GM21723 (cell line): ENCODE results near the gene KCNN1.

ENCODE experiments used
- ATAC-seq: cut with Tn5 transposase; IDR thresholded peaks from one replicate; pipeline ENCODE4 v1.9.1; 2021; ENCODE audit warnings: mild to moderate bottlenecking, moderate library complexity; ENCODE audit not compliant: unreplicated experiment

Gene KCNN1

DNA sequence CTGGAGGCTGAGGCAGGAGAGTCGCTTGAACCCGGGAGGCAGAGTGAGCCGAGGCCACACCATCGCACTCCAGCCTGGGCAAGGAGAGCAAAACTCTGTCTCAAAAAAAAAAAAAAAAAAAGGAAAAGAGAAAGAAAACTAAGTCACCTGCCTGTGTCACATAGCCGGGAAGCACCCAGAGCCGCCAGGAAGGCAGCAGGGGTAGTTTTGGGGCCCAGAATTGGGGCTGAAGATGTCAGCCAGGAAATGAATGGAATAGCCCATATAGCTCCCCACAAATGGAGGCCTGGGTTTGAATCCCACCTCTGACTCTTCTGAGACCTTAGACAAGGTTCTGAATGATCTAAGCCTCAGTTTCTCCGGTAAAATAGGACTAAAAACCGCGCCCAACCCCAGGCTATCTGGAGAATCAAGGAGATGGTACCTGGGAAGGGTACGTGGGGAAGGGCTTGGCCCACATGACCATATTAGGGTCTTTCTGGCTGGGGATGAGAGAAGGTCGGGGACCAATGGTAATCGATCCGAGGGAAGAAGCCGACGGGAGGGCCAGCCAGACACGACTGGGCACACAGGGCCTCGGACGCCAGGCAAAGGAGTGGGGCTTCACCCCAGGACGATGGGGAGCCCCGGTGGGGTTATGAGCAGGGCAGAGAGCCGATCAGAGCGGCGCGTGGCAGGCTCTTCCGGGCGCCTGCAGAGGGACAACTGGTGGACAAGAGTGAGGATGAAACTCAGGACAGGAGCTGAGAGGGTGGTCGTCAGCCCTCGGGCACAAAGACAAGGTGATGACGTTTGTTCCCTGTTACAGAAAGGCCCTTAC, 19.7 kb upstream of the KCNN1 start:
- peak; percentile 22 for ATAC-seq

DNA sequence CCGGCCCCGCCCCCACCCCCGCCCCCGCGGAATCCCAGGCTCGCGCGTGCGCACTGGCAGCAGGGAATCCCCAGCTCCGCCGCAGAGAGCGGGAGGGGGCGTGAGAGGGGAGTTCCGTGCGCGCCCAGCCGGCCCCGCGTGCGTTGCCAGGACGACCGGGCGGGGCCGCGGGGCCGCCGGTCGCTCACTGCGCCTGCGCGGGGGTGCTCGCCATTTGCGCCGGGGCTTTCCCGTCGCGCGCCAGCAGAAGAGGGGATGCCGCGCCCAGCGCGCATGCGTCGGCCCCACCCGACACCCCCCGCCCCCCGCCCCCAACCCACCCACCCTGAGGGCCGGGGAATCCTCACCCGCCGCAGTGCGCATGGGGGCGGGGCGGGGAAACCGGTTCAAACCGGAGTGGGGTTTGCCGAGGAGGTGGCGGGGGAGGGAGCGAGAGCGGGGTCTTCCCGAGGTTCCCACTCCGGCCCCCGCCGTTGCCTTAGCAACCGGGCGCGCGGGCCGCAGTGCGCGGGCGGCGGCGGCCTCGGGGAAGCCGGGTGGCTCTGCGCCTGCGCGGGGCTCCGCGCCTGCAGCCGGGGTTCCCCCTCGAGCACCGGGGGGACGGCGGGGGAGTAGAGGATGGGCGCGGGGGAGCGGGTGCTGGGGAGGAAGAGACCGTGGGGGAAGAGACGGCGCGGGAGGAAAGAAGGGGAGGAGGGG, 18.9 kb upstream of the KCNN1 start:
- ATAC-seq, result peak; percentile 36

DNA sequence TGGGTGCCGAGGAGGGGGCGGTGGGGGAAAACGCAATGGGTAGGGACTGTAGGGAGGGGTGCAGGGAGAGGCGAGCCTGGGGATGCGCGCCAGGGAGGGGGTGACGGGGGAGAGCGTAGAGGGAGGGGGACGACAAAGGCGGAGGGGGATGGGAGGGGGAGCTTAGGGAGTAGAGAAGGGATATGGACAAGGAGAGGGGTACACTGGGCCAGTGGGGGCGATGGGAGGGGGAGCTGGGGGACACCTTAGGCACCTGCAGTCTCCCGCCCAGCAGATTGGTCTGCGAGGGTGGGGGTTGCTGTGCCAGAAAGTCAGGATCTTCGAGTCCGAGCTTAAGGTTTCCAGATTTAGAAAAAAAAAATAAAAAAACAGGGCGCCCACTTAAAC, 18.4 kb upstream of the KCNN1 start:
- no peak for ATAC-seq

DNA sequence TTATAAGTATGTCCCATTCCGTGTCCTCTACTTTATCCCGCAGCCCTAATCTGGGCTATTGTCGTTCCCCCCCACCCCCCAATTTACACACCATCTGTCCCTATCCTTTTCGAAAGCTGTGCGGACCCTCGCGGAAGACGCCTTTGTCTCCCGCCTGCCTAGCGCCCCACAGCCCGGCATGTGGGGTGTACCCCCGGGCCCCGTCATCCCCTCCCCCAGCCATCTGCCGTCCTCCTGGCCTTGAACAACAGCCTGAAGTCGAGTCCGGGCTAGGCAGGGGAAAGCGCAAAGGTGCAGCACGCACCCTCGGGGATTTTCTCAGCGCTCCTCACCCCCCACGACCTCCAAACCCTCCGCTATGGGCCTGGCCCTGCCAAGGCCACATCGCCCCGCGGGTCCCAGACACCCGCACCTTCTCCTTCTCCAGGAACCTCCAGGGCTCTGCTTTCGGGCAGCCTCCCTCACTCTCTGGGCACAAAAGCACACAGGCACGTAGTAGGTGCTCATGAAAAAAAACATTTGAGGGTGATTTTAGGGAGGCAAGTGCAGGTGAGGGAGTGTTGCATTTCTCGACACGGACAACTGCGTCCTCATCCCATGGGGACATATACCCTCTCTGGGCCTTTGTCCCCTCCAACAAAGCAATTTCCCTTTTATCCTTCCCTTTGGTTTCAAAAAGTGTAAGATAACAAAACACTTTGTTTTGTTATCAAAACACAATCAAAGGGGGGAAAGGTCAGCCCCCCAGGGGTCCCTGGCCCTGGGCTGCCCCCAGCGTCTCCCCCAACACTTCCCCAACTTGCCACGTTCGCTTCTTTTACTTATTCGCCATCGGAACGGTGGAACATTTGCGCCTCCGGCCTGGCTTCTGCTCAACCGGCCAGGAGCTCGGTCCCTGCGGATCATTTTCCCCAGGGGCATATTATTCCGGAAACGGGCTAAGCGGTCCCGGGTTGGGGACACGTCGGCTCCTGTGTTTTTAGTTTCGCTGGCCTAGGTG, 17.7 kb upstream of the KCNN1 start:
- no peak for ATAC-seq

DNA sequence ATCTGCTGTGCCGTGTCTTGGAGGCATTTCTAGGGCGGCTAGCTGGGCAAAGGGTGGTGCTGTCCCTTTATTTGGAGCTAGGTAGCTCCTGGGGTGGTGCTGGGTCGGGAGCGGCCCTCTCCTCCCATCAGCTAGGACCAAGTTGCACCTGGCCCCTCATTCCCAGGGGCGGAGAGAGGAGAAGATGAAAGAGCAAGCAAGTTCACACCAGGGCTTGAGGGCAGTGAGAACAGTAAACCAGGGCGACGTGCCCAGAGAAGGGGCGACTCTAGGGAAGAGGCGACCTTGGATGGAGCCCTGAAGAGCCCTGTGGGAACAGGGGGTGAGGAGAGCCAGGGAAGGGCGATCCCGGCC, 17.0 kb upstream of the KCNN1 start:
- ATAC-seq, result no peak

DNA sequence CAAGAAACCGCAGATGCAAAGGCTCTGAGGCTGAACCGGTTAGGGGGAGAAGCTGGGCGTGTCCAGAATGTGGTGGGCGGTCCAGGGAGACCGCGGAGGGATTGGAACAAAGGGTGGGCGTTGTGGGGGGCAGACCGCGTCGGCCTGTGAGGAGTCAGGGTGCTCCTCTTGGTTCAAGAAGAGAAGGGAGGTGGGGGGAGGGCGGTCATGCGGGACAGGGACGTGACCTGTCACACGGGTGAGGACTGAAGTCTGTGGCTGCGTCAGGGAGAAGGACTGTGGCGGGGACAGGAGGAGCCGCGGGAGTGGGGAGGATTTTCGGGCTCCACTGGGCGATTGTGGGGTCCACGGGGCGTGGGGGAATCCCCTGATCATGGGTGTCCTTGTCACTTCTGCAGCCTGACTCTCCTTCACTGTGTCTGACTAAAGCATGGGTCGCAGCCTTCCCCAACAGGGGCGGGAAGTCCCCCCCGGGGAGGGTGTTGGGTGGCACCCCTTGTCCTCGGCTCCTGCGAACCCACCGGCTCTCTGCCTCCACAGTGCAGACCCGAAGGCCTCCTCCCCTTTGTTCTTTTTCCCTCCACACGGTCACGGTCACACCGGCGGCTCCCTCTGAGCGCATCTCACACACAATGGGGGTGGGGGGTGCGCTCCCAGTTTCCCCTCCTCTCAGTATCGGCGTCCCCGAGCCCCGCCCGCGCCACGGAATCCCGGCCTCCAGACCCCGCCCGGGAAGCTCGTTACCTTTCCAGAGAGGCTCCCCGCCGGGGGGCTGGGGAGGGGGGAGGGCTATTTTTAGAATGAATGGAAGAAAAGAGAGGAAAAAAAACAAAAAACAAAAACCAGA, 16.4 kb upstream of the KCNN1 start:
- no peak for ATAC-seq

DNA sequence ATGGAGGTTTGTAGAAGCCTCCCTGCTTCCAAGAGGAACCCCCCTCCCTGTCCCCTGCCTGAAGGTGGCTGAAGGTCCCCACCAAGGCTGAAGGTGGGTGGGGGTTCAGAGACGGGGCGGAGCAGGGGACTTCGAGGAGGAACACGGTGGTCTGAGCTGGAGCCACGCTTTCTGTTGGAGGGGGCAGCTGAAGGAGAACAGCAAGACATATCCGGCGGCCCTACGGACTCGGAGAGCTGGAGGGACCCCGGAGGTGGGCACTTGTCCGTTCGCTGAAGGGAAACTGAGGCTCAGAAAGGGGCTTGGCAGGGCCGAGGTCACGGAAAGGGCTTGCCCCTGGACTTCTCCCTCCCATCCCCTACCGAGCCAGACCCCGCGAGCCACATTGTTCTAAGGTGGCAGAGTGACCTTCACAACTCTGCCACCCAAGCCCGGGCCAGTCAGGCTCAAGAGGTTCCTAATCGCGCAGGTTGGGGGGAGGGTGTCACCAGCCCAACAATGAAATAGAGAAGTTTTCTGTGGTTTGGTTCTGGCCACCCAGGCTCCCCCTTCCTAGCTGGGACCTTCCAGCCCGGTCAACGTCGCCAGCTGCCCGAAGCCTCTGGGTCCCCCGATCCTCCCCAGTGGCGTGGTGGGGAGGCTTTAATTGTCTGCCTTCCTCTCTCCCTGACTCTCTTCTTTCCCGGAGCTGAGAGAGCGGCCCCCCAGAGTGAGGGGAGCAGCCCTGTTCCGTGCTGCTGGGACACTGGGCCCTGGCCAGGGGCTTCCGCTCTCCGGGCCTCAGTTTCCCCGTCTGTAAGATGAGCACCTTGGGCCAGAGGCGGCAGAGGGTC, 15.5 kb upstream of the KCNN1 start:
- no peak for ATAC-seq

DNA sequence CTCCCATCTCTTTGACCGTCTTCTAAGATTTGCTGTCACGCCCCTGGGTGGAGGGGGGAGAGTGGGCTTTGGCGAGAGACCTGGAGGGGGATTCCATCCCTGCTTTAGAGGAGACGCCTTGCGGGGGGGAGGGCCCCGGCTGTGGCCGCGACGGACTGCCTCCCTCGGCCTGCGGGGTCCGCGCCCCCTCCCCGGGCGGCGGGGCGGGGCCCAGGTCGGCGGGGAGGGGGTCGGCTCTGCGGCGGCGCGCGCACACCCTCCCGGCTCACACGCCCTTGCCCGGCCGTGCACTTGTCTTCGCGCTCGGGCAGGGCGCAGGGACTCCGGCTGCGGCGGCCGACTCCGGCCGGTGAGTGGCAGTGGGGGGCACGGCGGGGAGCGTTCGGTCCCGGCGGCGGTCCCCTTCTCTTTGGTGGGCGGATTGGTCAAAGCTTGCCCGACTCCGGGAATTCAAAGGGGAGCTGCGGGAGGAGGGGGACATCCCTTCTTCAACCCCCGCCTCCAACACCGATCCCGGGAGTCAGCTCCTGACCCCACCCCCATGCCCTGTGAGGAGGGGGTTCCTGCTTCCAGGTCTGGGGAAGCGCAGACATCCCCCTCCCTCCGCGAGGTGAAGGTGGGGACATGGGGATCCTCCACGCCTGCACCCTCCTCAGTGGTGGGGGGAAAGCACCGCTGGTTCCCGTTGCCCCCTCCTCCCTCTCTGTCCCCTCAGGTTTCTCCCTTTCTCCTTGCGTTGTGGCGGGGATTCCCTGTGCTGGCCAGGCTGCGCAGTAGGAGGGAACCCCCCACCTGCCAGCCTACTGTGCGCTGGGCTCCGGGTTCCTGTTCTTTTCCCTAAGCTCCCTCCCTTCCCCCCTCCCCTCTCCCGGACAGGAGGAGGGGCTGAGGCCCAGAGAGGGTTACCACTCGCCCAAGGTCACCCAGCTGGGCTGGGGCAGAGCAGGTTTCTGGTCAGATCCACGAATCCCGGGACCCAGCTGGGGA, 14.6 kb upstream of the KCNN1 start:
- no peak for ATAC-seq

DNA sequence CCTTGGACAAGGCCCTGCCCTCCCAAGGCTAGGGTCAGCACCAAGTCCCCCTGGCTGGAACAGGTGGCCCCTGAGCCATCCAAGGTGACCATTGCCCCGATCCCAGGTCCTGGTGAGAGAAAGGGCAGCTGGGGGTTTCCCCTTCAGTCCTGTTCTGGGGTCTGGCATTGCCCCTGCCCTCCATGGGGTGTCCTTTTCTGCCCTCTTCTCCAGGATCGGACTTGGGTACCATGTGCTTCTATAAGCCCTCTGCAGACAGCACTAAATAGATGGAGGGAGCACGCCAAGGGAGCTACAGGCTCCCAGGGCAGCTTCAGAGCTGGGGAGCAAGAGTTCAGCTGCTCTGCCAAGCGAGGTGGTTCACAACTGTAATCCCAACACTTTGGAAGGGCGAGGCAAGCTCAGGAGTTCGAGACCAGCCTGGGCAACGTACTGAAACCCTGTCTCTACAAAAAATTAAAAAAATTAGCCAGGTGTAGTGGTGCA, 13.5 kb upstream of the KCNN1 start:
- no peak for ATAC-seq

DNA sequence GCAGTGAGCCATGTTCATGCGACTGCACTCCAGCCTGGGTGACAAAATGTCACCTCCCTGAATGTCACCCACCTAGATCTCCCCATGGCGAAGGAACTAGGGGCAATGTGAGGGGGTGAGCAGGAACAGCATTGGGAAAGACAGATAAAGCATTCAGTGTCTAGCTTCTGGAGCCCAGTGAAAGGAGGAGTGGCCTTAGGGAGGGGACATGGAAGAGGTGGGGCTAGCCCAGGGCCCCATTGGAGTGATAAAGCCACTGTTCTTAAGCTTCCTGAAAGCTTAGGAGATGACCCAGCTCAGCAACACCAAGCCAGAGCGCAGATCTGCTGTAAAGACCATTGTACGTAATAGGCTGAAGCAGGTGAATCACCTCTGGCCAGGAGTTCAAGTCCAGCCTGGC, 13.0 kb upstream of the KCNN1 start:
- no peak for ATAC-seq

DNA sequence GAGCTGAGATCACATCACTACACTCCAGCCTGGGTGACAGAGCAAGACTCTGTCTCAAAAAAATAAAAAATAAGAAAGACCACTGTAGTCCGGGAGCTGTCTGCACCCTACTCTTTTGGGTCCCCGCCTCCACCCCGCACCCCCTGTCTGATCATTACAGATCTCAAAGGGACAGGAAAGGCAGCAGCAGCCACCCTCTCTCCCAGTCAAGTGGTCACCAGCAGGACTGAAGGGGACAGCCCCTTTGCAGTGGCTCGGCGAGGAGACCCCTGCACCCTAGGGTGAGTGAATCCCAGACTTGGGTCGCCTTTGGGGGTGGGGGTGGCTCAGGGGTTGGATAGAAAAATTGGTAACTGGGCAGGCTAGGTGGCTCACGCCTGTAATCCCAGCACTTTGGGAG, 12.5 kb upstream of the KCNN1 start:
- no peak for ATAC-seq

DNA sequence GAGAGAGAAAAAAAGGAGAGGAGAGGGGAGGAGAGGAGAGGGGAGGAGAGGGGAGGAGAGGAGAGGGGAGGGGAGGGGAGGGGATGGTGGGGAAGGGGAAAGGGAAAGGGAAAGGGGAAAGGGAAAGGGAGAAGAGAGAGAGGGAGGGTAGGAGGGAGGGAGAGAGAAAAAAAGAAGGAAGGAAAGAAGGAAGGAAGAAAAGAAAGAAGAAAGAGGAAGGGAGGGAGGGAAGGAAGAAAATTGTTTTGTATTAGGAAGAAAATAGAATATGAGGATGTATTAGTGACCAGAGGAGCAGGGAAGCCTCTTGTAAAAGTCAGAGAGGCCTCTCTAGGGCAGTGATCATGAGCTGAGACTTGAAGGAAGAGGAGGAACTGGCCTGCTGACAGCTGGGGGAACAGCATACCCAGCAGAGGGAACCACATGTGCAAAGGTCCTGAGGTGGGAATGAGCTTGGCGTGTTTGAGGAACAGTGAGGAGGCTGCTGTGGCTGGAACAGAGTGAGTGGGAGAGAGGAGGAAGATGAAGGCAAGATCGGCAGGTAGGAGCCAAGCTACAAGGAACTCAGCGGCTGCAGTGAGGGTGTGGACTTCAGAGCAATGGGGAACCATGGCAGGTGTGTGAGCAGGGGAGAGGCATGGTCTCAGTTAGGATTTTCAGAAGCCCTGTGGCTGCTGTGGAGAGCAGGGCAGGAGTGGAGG, 9.6 kb upstream of the KCNN1 start:
- ATAC-seq, result no peak

DNA sequence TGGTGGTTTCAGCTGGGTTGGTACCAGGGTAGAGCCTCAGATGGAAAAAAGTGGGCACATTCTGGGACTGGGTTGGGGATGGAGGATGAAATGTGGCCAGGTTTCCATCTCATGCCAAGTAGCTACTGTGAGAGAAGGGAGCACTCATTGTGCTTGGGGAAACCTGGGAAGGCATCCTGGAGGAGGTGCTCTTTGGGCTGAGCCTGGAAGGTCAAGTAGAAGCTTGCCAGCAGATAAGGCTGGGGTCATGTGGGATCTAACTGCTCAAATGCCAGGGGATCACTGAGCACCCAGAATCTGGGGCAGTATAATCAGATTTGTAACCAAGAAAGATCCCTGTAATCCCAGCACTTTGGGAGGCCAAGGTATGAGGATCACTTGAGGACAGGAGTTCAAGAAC, 9.0 kb upstream of the KCNN1 start:
- no peak for ATAC-seq

DNA sequence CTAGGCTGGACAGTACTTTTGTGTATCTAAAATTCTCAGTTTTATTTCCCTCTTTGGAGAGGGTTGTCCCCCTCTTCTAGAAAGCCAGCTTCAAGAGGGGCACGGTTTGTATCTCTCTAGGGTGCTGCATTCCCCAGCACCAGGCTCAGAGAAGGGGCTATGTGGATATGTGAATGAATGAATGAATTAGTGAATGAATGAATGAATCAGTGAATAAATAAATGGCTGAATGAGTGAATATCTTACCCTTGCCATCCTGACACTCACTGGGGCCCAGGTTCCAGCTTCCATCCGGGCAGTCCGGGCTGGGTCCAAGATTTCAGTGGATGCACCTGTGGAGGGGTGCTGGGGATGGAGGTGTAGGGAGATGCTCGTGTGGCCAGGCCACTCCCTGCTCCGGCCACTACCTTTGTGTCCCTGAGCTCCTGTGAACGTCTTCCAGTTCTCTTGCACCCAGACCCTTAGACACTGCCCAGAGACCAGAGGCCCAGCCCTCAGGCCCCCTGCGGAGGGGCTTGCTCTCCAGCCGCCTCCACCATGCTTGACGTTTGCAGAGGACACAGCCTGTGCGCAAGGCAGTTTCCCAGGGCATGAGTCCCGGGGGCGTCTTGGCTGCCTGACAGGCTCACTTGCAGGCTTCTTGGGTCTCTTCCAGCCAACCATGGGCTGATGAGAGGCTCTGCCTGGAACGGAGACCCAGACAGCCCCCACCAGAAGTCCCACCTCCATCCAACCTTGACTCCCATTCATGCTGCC, 2.8 kb upstream of the KCNN1 start:
- ATAC-seq, result no peak

DNA sequence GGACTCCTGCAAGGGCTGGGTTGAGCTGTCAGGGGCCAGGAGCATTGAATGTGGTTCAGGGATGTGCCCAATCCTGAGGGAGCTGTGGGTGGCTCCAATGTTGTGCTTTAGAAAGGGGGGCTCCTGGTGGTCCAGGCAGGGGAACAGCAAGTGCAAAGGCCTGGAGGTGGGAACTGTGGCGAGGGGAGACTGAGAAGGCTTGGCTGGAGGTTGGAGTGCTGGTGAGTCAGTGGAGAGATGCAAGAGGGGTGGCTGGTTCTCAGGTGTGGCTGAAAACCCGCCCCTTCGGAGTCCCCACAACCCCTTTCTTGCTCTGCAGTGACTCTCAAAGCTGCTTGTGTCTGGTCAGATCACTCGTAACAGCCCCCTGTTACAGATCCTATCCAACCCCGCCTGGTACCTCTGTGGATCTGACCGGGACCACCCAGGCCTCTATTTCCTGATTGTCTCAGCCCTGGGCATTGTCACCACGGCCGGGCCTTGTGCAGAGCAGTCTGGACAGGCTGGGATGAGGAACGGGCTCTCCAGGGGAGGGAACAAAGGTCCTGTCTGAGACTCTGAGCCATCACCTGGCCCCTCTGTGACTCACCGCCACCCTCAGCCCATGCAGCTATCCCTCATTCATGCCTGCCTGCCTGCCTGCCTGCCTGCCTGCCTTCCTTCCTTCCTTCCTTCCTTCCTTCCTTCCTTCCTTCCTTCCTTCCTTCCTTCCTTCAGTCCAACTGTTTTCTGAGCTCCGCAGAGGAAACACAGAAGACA, 1.4 kb upstream of the KCNN1 start:
- ATAC-seq, result no peak

DNA sequence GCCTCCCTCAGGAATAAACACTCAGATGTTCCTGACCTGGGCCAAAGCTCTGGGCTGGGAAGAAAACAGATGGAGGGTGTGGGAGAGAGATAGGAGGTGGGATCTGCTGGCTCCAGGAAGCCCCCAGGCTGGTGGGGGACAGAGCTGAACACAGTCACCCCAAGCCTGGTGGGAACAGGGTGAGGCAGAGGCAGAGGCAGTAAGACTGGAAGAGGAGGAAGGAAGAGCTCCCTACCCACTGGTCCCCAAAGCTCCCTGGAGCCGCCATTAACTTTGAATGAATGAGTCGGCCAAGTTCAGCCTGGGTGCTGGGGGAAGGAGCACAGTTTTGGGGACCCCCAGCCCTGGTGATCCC, 801 bp upstream of the KCNN1 start:
- ATAC-seq, result no peak
